Measurements from ENCODE around the gene EID3.

EID3 gene

GRCh38 chr12:104316936-104317335, 13.4 kb downstream of the EID3 start:
- H3K79me2 ChIP-seq (ENCODE audit: insufficient read depth, low read depth), result peaks cover 13% of the 10 kb centered on the region; the same call in 1 of the 2 replicates
- peaks cover 14% of the 10 kb centered on the region for H3K36me3 ChIP-seq (ENCODE audit: insufficient read depth)
- no peak for TF ChIP-seq CTCF (conservative IDR thresholded peaks at IDR 0.05; ENCODE audit: low read depth, low read length)
- no peaks in the 10 kb centered on the region for H4K20me1 ChIP-seq (ENCODE audit: insufficient read depth)
- H3K4me3 ChIP-seq (IDR thresholded peaks at IDR 0.05; ENCODE audit: insufficient read depth, low read depth, low read length), result no peak overlapping the region
- H2AFZ ChIP-seq (ENCODE audit: low read depth), result no peak overlapping the region
- no peak overlapping the region for H3K4me2 ChIP-seq
- H3K27ac ChIP-seq, result no peak overlapping the region
- H3K4me1 ChIP-seq (ENCODE audit: low read depth, poor library complexity, severe bottlenecking), result no peaks in the 10 kb centered on the region
- no peaks in the 10 kb centered on the region for H3K27me3 ChIP-seq (ENCODE audit: insufficient read depth, low read depth)
- H3K9ac ChIP-seq, result no peak overlapping the region

- Histone ChIP-seq H3K4me3 (IDR thresholded peaks at IDR 0.05; ENCODE audit: insufficient read depth, low read depth, low read length) (no peak overlapping the region), H3K79me2 (ENCODE audit: insufficient read depth, low read depth) (peaks cover 5% of the 10 kb centered on the region; the same call in 1 of the 2 replicates), H3K9ac (no peak overlapping the region), H2AFZ (ENCODE audit: low read depth) (no peak overlapping the region), H3K27ac (no peak overlapping the region), H3K4me1 (ENCODE audit: low read depth, poor library complexity, severe bottlenecking) (no peaks in the 10 kb centered on the region), H3K27me3 (ENCODE audit: insufficient read depth, low read depth) (no peaks in the 10 kb centered on the region), H3K4me2 (no peak overlapping the region), H4K20me1 (ENCODE audit: insufficient read depth) (no peaks in the 10 kb centered on the region), H3K36me3 (ENCODE audit: insufficient read depth) (peaks cover 14% of the 10 kb centered on the region)
- no peak for TF ChIP-seq CTCF (conservative IDR thresholded peaks at IDR 0.05; ENCODE audit: low read depth, low read length)
Measured at GRCh38 chr12:104317538-104318210, 14.1 kb downstream of the EID3 start.

GRCh38 chr12:104319028-104319427, 15.5 kb downstream of the EID3 start:
- H3K36me3 ChIP-seq (ENCODE audit: insufficient read depth), result peaks cover 11% of the 10 kb centered on the region
- H3K4me1 ChIP-seq (ENCODE audit: low read depth, poor library complexity, severe bottlenecking), result no peaks in the 10 kb centered on the region
- no peak overlapping the region for H3K9ac ChIP-seq
- H4K20me1 ChIP-seq (ENCODE audit: insufficient read depth), result no peaks in the 10 kb centered on the region
- H3K79me2 ChIP-seq (ENCODE audit: insufficient read depth, low read depth), result no peaks in the 10 kb centered on the region; the same call in 1 of the 2 replicates
- H3K4me2 ChIP-seq, result no peak overlapping the region
- H3K27me3 ChIP-seq (ENCODE audit: insufficient read depth, low read depth), result no peaks in the 10 kb centered on the region
- no peak overlapping the region for H3K4me3 ChIP-seq (IDR thresholded peaks at IDR 0.05; ENCODE audit: insufficient read depth, low read depth, low read length)
- H2AFZ ChIP-seq (ENCODE audit: low read depth), result no peak overlapping the region
- TF ChIP-seq CTCF (conservative IDR thresholded peaks at IDR 0.05; ENCODE audit: low read depth, low read length), result no peak
- H3K27ac ChIP-seq, result no peak overlapping the region

- H3K36me3 ChIP-seq (ENCODE audit: insufficient read depth), result peaks cover 11% of the 10 kb centered on the region
- H4K20me1 ChIP-seq (ENCODE audit: insufficient read depth), result no peaks in the 10 kb centered on the region
- H3K27me3 ChIP-seq (ENCODE audit: insufficient read depth, low read depth), result no peaks in the 10 kb centered on the region
- H2AFZ ChIP-seq (ENCODE audit: low read depth), result no peak overlapping the region
- TF ChIP-seq CTCF (conservative IDR thresholded peaks at IDR 0.05; ENCODE audit: low read depth, low read length), result no peak
- H3K4me1 ChIP-seq (ENCODE audit: low read depth, poor library complexity, severe bottlenecking), result no peaks in the 10 kb centered on the region
- no peak overlapping the region for H3K4me2 ChIP-seq
- H3K4me3 ChIP-seq (IDR thresholded peaks at IDR 0.05; ENCODE audit: insufficient read depth, low read depth, low read length), result no peak overlapping the region
- no peaks in the 10 kb centered on the region; the same call in 1 of the 2 replicates for H3K79me2 ChIP-seq (ENCODE audit: insufficient read depth, low read depth)
- H3K9ac ChIP-seq, result no peak overlapping the region
- no peak overlapping the region for H3K27ac ChIP-seq
Measured at GRCh38 chr12:104319918-104320626, 16.5 kb downstream of the EID3 start.

Measured in KMS-11 (cell line).